Stomach (tissue), 9 donors: Measurements from ENCODE around the gene MCMBP. TPM values are rescaled to one million over a fixed set of nuclear protein-coding genes. Genes with fewer than 3 reads are reported as not detected.

Experiments
- DNase-seq, 2 donors: peaks; one replicate each; pipeline versions ENCODE4 v3.0.0 to v3.0.0-alpha.2; 2013 to 2019
- H3K27ac ChIP-seq, 5 donors: fragments of 200-600 bp in 4 of 5; sonication (generic) in 4 of 5; one replicate each; pipeline ENCODE4 v1.5.1; 2013 to 2019; ENCODE audit warnings: mild to moderate bottlenecking in 1 of 5, moderate library complexity in 1 of 5
- H3K27me3 ChIP-seq, 3 donors: fragments of 200-600 bp; sonication (generic); one replicate each; pipeline ENCODE4 v1.5.1; 2017 to 2019; ENCODE audit warnings: mixed run types in 1 of 3
- H3K36me3 ChIP-seq, 4 donors: fragments of 200-600 bp; sonication (generic); 1 replicate in 3 of 4; 2 replicates in 1 of 4; pipeline ENCODE4 v1.5.1; 2016 to 2019
- H3K4me1 ChIP-seq, 4 donors: fragments of 200-600 bp; sonication (generic); one replicate each; pipeline ENCODE4 v1.5.1; 2016 to 2019
- H3K4me3 ChIP-seq, 4 donors: fragments of 200-600 bp; sonication (generic) in 3 of 4; one replicate each; pipeline ENCODE4 v1.5.1; 2016 to 2019; ENCODE audit warnings: mild to moderate bottlenecking in 1 of 4
- H3K9me3 ChIP-seq, 4 donors: fragments of 200-600 bp; sonication (generic); one replicate each; pipeline ENCODE4 v1.5.1; 2016 to 2019
- CTCF ChIP-seq, 7 experiments: fragments of 450-650 bp in 4 of 7; fragments of 200-600 bp in 3 of 7; sonication (generic) in 3 of 7; IDR thresholded peaks; one replicate each; pipeline ENCODE4 v1.5.1; 2016 to 2019; ENCODE audit warnings: antibody characterized with exemption in 7 of 7, control low read depth in 2 of 7, mild to moderate bottlenecking in 1 of 7
- EP300 ChIP-seq: sonication (generic); formaldehyde crosslinking; IDR thresholded peaks from one replicate; pipeline ENCODE4 v1.6.1; 2017; ENCODE audit warnings: antibody characterized with exemption
- POLR2A ChIP-seq, 4 donors: fragments of 450-650 bp; IDR thresholded peaks; one replicate each; pipeline ENCODE4 v1.6.1; 2016; ENCODE audit warnings: antibody characterized with exemption in 4 of 4, control low read depth in 2 of 4, mild to moderate bottlenecking in 1 of 4, moderate library complexity in 1 of 4
- POLR2AphosphoS5 ChIP-seq, 3 donors: sonication (generic); formaldehyde crosslinking; IDR thresholded peaks; one replicate each; pipeline ENCODE4 v1.6.1; 2016; ENCODE audit warnings: antibody characterized with exemption in 3 of 3
- WGBS, 5 donors: extraction: QIAGEN DNeasy Blood & Tissue Kit in 3 of 5; methylation state at CpG; one replicate each; pipeline versions ENCODE4 v1.1.5 to v1.1.7; 2013 to 2018; 5-methylcytosine and 5-hydroxymethylcytosine counted together
- intact Hi-C: fragments of 100-400 bp; cut with DNase I; formaldehyde crosslinking; loops from one replicate; pipeline ENCODE4 v1.15.1; 2023; ENCODE audit warnings: low total_unique reads
- polyA plus RNA-seq, 3 donors: library from polyadenylated mRNA; stranded (reverse); fragments of 200-250 nt; gene quantifications; one replicate each; pipeline ENCODE4 v1.2.3, GENCODE V29; 2013
- total RNA-seq, 5 donors: library from RNA; depleted of rRNA; stranded (reverse); fragments of >200 nt; gene quantifications; one replicate each; pipeline versions ENCODE4 v1.1.0 to v1.2.3, GENCODE V29; 2014 to 2016
- donor health status: healthy with polysubstance abuse.
- donor health status: Bipolar disorder and iron deficiency.
- donor health status: healthy.

MCMBP gene
- total and polyA plus RNA-seq, 8 donors = 17.5 to 88.9 (median 30.9) TPM

DNA sequence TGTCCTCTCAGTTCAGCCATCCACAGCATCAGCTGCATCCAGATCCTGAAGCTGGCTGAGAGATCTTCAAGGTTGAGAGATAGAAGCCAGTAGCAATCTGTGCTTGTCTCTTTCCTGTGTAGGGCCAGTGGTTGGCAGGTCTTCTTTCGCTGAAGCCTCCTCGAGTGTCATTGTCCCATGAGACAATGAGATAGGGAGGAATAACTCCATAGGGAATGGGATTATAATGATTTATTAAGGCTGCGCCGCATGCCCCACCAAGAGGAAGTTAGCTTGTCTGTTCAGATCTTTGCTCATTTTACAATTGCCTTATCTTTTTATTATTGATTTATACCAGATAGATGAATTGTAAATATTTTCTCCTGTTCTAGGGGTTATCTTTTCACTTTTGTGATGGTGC is 61.5 kb downstream of the MCMBP start:
- peaks cover 0 to 54% (median 24%) of the 10 kb centered on the region in 4 donors for H3K36me3 ChIP-seq
- H3K27ac ChIP-seq = no peak overlapping the region
- intact Hi-C loops = no loop called here

DNA sequence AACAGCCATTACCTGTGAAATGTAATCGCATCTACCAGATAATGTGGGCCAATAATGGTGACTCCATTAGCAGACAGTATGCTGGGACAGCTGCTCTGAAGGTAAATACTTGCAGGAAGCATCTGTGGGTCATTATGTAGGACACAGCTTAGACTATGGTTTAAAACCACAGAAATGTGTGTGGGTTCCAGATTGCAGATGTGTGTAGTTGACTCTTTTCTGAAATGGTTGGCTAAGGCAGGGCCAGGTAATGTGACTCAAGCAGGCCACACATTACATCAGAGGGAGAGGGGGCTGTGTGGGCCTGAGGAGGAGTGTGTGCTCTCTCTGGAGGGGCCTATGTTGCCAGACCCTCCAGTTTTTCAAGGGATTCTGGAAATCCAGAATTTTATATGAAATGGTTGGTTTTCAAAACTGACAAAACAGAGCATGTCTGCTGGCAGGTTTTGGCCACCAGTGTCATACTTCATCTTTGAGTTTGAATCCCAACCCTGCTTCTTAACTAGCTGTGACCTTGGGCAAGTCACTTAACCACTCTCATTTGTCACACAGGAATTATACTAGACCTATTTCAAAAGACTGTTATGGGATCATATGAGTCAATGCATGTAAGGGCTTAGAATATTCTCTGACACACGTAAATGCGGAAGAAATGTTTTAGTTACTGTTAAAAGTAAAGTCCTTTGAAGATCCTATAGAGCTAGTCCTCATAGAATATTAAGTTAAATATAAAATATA is 64.5 kb downstream of the MCMBP start:
- Histone ChIP-seq H3K36me3 (peaks cover 6 to 45% (median 29%) of the 10 kb centered on the region in 4 donors), H3K9me3 (no peaks in the 10 kb centered on the region), H3K4me1 (no peaks in the 10 kb centered on the region), H3K27ac (no peak overlapping the region), H3K27me3 (no peaks in the 10 kb centered on the region), H3K4me3 (no peak overlapping the region)
- intact Hi-C loops = no loop called here
- WGBS, 5 donors = 87 to 98% (median 95%) methylated on average over 3 of the region's 3 CpGs
- peak in 1 of 2 donors; percentile 54 for DNase-seq
- TF ChIP-seq POLR2A (IDR thresholded peaks at IDR 0.05) (no peak), POLR2AphosphoS5 (IDR thresholded peaks at IDR 0.05) (no peak), CTCF (IDR thresholded peaks at IDR 0.05) (no peak), EP300 (no peak)

More for the DNA sequence above, 61.5 kb downstream of the MCMBP start:
- Histone ChIP-seq H3K27me3 (no peaks in the 10 kb centered on the region), H3K4me3 (no peak overlapping the region), H3K9me3 (no peaks in the 10 kb centered on the region), H3K4me1 (no peaks in the 10 kb centered on the region)
- no peak for DNase-seq
- 73 to 92% (median 87%) methylated on average over 4 of the region's 4 CpGs for WGBS, 5 donors
- no peak for TF ChIP-seq EP300
- no peak for TF ChIP-seq POLR2AphosphoS5 (IDR thresholded peaks at IDR 0.05)
- TF ChIP-seq CTCF (IDR thresholded peaks at IDR 0.05) = no peak
- TF ChIP-seq POLR2A (IDR thresholded peaks at IDR 0.05) = no peak

GRCh38 chr10:119806334-119807130 is 66.1 kb downstream of the MCMBP start:
- DNase-seq = no peak
- TF ChIP-seq POLR2AphosphoS5 (IDR thresholded peaks at IDR 0.05) (no peak), EP300 (no peak), CTCF (IDR thresholded peaks at IDR 0.05) (no peak), POLR2A (IDR thresholded peaks at IDR 0.05) (no peak)
- no peaks in the 10 kb centered on the region for H3K4me1 ChIP-seq
- intact Hi-C loops = no loop called here
- no peak overlapping the region for H3K27ac ChIP-seq
- no peaks in the 10 kb centered on the region for H3K27me3 ChIP-seq
- peaks cover 6 to 40% (median 27%) of the 10 kb centered on the region in 4 donors for H3K36me3 ChIP-seq
- H3K4me3 ChIP-seq = no peak overlapping the region
- no peaks in the 10 kb centered on the region for H3K9me3 ChIP-seq
- WGBS, 5 donors = 96 to 98% (median 97%) methylated on average over 11 of the region's 11 CpGs

DNA sequence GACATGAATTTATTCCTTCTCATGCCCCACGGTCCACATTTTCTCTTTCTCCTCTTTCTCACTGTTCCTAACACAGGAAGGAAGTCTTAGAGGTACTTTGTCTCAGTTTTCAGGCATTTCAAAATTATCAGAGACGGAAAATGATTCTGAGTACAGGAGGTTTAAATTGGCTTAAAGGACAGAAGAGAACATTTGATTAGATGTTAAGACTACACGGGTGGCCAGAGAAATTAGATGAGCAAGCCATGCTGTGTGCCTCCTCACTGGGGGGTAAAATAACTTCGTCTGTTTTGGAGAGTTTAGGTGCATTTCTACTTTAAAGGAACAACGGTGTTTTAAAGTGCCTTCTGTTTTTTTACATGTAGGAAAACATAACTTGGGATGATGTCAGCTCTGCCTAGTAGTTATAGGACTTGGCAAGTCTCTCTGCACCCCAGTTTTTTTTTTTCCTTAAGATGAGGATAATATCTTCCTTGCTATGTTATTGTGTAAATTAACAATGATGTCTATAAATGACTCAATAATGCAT is 66.9 kb downstream of the MCMBP start:
- DNase-seq = no peak
- Histone ChIP-seq H3K27ac (no peak overlapping the region), H3K4me1 (no peaks in the 10 kb centered on the region), H3K27me3 (no peaks in the 10 kb centered on the region), H3K9me3 (no peaks in the 10 kb centered on the region), H3K36me3 (peaks cover 6 to 40% (median 27%) of the 10 kb centered on the region in 4 donors), H3K4me3 (no peak overlapping the region)
- TF ChIP-seq POLR2AphosphoS5 (IDR thresholded peaks at IDR 0.05) = no peak
- no peak for TF ChIP-seq CTCF (IDR thresholded peaks at IDR 0.05)
- no peak for TF ChIP-seq POLR2A (IDR thresholded peaks at IDR 0.05)
- TF ChIP-seq EP300 = no peak
- intact Hi-C loops = no loop called here
- 74 to 87% (median 81%) methylated on average over 5 of the region's 5 CpGs for WGBS, 5 donors
